Common myeloid progenitor, CD34-positive (primary cell): ENCODE data around the gene TAF8. TPM values are rescaled to one million over a fixed set of nuclear protein-coding genes. Genes with fewer than 3 reads are reported as not detected.
A peak's percentile ranks its signal among the peaks of the same experiment; 100 is the strongest.
"Not testable (repeated sequence)": the region's sequence is repeated elsewhere in the genome, so short reads cannot be mapped to it uniquely, and the experiment has no call there.

Experiments used
- CTCF ChIA-PET: fragments of 350-600 bp; sonication (Branson Sonifier 250); formaldehyde crosslinking; loops from one replicate; lab custom pipeline; 2021; ENCODE audit warnings: antibody characterized with exemption; lab: Charles Lee
- POLR2A ChIA-PET: fragments of 350-600 bp; sonication (Branson Sonifier 250); formaldehyde crosslinking; loops from one replicate; lab custom pipeline; 2021; ENCODE audit warnings: antibody characterized with exemption; lab: Charles Lee
- DNase-seq, 3 donors: peaks; one replicate each; pipeline versions ENCODE4 v3.0.0 to v3.0.0-alpha.2; 2013
- H3K27ac ChIP-seq, 2 experiments: 1 replicate in 1 of 2; 2 replicates in 1 of 2; pipeline ENCODE4 v1.7.0; 2013; ENCODE audit warnings: inconsistent platforms in 2 of 2, low read length in 2 of 2, mild to moderate bottlenecking in 2 of 2, low read depth in 1 of 2, moderate library complexity in 1 of 2; ENCODE audit not compliant: severe bottlenecking in 2 of 2, insufficient read depth in 1 of 2, poor library complexity in 1 of 2
- H3K27me3 ChIP-seq, 5 experiments: replicated peaks in 2 of 5; 1 replicate in 3 of 5; 2 replicates in 2 of 5; pipeline versions ENCODE4 v1.6.1 to v1.7.0; 2013; ENCODE audit warnings: low read length in 4 of 5, mild to moderate bottlenecking in 2 of 5, moderate library complexity in 2 of 5, inconsistent platforms in 1 of 5; ENCODE audit not compliant: insufficient read depth in 5 of 5, control insufficient read depth in 4 of 5
- H3K36me3 ChIP-seq, 4 experiments: 1 replicate in 2 of 4; 2 replicates in 2 of 4; pipeline versions ENCODE4 v1.6.1 to v1.7.0; 2013; ENCODE audit warnings: low read length in 3 of 4, control low read depth in 1 of 4, mild to moderate bottlenecking in 1 of 4; ENCODE audit not compliant: control insufficient read depth in 4 of 4, insufficient read depth in 4 of 4
- H3K4me1 ChIP-seq, 4 experiments: 1 replicate in 3 of 4; 2 replicates in 1 of 4; pipeline versions ENCODE4 v1.6.1 to v1.7.1; 2013; ENCODE audit warnings: low read length in 3 of 4, mild to moderate bottlenecking in 3 of 4, control low read depth in 1 of 4, inconsistent platforms in 1 of 4, moderate library complexity in 1 of 4; ENCODE audit not compliant: control insufficient read depth in 4 of 4, insufficient read depth in 4 of 4; ENCODE audit errors: control extremely low read depth in 1 of 4
- H3K4me3 ChIP-seq, 7 experiments: 1 replicate in 4 of 7; 2 replicates in 3 of 7; pipeline versions ENCODE4 v1.5.1 to v1.7.0; 2013; ENCODE audit warnings: mild to moderate bottlenecking in 7 of 7, low read length in 6 of 7, moderate library complexity in 6 of 7, inconsistent platforms in 2 of 7, low read depth in 2 of 7, control low read depth in 1 of 7; ENCODE audit not compliant: insufficient read depth in 4 of 7, control insufficient read depth in 1 of 7; ENCODE audit errors: extremely low read depth in 1 of 7
- H3K9me3 ChIP-seq, 5 experiments: 1 replicate in 4 of 5; 2 replicates in 1 of 5; pipeline versions ENCODE4 v1.6.1 to v1.7.1; 2013; ENCODE audit warnings: low read length in 4 of 5, mild to moderate bottlenecking in 2 of 5, inconsistent platforms in 1 of 5, low read depth in 1 of 5, moderate library complexity in 1 of 5; ENCODE audit not compliant: control insufficient read depth in 4 of 5, insufficient read depth in 2 of 5; ENCODE audit errors: control extremely low read depth in 1 of 5
- WGBS: methylation state at CpG from one replicate; pipeline ENCODE4 v1.1.5; 2013; ENCODE audit not compliant: insufficient coverage; 5-methylcytosine and 5-hydroxymethylcytosine counted together
- polyA plus RNA-seq: library from polyadenylated mRNA; unstranded; fragments of 120-200 nt; gene quantifications from one replicate; pipeline ENCODE4 v1.2.1, GENCODE V29; 2013

Gene TAF8, protein sequence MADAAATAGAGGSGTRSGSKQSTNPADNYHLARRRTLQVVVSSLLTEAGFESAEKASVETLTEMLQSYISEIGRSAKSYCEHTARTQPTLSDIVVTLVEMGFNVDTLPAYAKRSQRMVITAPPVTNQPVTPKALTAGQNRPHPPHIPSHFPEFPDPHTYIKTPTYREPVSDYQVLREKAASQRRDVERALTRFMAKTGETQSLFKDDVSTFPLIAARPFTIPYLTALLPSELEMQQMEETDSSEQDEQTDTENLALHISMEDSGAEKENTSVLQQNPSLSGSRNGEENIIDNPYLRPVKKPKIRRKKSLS
- 20.0 TPM for polyA plus RNA-seq

DNA sequence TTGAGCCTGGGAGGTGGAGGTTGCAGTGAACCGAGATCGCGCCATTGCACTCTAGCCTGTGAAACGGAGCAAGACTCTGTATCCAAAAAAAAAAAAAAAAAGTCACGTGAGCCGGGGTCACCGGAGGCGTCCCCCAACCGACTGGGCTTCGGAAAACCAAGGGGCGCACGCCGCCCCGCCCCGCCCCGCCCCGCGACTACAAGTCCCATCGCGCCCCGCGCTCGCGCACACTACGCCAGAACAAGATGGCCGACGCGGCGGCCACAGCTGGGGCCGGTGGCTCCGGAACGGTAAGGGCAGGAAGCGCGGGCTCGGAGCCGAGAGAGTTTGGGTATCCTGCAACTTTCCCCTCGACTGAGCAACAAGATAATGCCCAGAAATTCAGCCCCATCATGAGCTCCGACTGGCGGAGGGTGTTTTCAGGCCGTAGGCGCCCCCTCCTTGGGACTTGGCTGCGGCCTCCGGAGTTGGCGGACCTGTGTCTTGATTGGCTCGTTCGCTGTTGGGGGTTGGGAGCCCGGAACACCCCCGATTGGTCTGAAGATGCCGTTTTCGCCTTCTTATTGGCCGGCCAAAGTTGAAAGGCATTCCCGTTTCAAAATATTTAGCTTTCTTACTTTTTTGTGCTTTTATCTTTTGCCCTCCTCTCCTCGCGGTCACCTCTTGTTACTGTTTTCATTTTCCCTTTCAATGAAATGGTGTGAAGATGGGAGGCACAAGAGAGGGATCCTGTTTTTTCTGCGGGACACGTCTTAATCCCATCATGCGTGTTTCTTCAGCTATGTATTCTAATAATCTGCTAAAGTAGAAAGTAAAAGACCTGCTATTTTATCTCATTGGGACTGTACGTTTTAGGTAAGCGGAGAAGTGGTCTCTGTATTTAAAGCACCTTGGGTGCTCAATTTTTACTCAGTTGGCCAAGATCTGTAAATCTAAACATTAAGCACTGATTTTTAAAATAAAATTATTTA, at the start of gene TAF8:
TSS of gene TAF8 (plus strand) at position 228 of the 971 bp plus-strand sequence. CDS start at position 246, 18 bp downstream.
- H3K4me1 ChIP-seq = peaks cover 23 to 59% (median 51%) of the 10 kb centered on the region in 4 experiments
- H3K4me3 ChIP-seq = peak within 1 kb of the TSS; percentile 62 to 98 (median 94)
- peaks cover 3 to 22% (median 13%) of the 10 kb centered on the region in 4 experiments for H3K36me3 ChIP-seq
- DNase-seq = peak; percentile 93 to 96 (median 95)
- ChIA-PET POLR2A (interaction anchor here (0.6 to 1.8 kb wide), 7 partner anchors 10 to 977 kb away, joined by 3 to 5 read pairs (median 4); partner anchors contain the start of genes CCND3, RPL7L1, TOMM6 and USP49), CTCF (interaction anchor here (0.8 to 16.8 kb wide), 10 partner anchors 9 to 275 kb away, joined by 3 to 180 read pairs (median 4); partner anchors contain the start of genes CCND3 and TOMM6)
- WGBS = under 1% methylated on average over 50 of the region's 59 CpGs
- no peaks in the 10 kb centered on the region for H3K9me3 ChIP-seq
- no peaks in the 10 kb centered on the region for H3K27me3 ChIP-seq
- H3K27ac ChIP-seq = peak within 1 kb of the TSS; percentile 72 to 91

DNA sequence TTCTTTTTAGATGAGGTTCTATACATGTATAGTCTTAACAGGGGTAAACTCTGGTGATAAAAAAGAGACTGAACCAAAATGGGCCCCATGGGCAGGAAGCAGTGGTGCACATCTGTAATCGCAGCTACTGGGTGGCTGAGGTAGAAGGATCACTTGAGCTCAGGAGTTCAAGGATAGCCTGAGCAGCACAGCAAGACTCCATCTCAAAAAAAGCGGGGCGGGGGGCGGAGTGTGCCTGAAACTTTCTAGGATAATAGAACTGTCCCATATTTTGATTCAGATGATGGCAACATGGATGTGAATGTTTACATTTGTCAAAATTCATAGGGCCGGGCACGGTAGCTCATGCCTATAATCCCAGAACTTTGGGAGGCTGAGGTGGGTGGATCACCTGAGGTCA, 48.8 kb upstream of the TAF8 start:
- 100% methylated on average over 6 of the region's 6 CpGs for WGBS
- POLR2A ChIA-PET = no interaction called here
- CTCF ChIA-PET = interaction anchor here (0.6 to 1.7 kb wide), 4 partner anchors 10 to 48 kb away, joined by 3 to 6 read pairs (median 4); partner anchors contain the start of gene TAF8

GRCh38 chr6:42003658-42004057, 46.7 kb upstream of the TAF8 start:
- WGBS = no CpG with 5 or more reads among the region's 1 CpG

More for the DNA sequence above, 48.8 kb upstream of the TAF8 start:
- H3K36me3 ChIP-seq = peaks cover 0 to 9% (median 2%) of the 10 kb centered on the region in 4 experiments
- no peaks in the 10 kb centered on the region for H3K27me3 ChIP-seq
- no peaks in the 10 kb centered on the region for H3K9me3 ChIP-seq
- no peak overlapping the region for H3K4me3 ChIP-seq
- H3K27ac ChIP-seq = no peak overlapping the region
- peaks cover 0 to 2% (median 0%) of the 10 kb centered on the region in 4 experiments for H3K4me1 ChIP-seq
- DNase-seq = no peak

GRCh38 chr6:42007286-42008137, 42.8 kb upstream of the TAF8 start:
- H3K27me3 ChIP-seq = no peaks in the 10 kb centered on the region
- peaks cover 0 to 3% (median 2%) of the 10 kb centered on the region in 4 experiments for H3K36me3 ChIP-seq
- CTCF ChIA-PET = interaction anchor here (0.8 to 3.3 kb wide), 5 partner anchors 9 to 222 kb away, joined by 3 to 14 read pairs (median 4); no protein-coding TSS in a partner anchor
- peaks cover 31 to 49% (median 47%) of the 10 kb centered on the region in 4 experiments for H3K4me1 ChIP-seq
- WGBS = 63% methylated on average over 8 of the region's 15 CpGs
- peak in 2 of 3 donors; percentile 72 to 83 for DNase-seq
- H3K4me3 ChIP-seq = peak overlapping the region in 2 of 7 experiments; percentile 13 to 28
- POLR2A ChIA-PET = interaction anchor here (0.9 kb wide), 1 partner anchor 71 kb away, joined by 3 read pairs; no protein-coding TSS in a partner anchor
- no peaks in the 10 kb centered on the region for H3K9me3 ChIP-seq
- no peak overlapping the region for H3K27ac ChIP-seq

More at GRCh38 chr6:42003658-42004057, 46.7 kb upstream of the TAF8 start:
- POLR2A ChIA-PET, H3K27ac ChIP-seq, H3K27me3 ChIP-seq, DNase-seq, H3K4me3 ChIP-seq, H3K9me3 ChIP-seq, H3K36me3 ChIP-seq: not testable (repeated sequence)
- peaks cover 11 to 16% (median 16%) of the 10 kb centered on the region in 4 experiments for H3K4me1 ChIP-seq
- CTCF ChIA-PET = interaction anchor here (1.3 kb wide), 1 partner anchor 35 kb away, joined by 3 read pairs; no protein-coding TSS in a partner anchor

DNA sequence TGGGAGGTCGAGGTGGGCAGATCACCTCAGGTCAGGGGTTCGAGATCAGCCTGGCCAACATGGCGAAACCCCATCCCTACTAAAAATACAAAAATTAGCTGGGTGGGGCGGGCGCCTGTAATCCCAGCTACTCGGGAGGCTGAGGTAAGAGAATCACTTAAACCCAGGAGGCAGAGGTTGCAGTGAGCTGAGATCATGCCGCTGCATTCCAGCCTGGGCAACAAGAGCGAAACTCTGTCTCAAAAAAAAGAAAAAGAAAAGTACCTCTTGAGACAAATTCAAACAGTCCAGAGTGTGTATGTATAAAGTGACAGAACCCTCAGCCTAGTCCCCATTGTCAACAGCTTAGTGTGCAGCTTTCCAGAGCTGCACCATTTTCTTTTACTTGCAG, 42.2 kb upstream of the TAF8 start:
- WGBS = no CpG with 5 or more reads among the region's 8 CpGs
- H3K27me3 ChIP-seq, H3K27ac ChIP-seq, H3K36me3 ChIP-seq, H3K9me3 ChIP-seq, DNase-seq: not testable (repeated sequence)
- ChIA-PET POLR2A (interaction anchor here (0.9 kb wide), 1 partner anchor 72 kb away, joined by 3 read pairs; no protein-coding TSS in a partner anchor), CTCF (interaction anchor here (0.8 to 3.3 kb wide), 5 partner anchors 8 to 222 kb away, joined by 3 to 14 read pairs (median 4); no protein-coding TSS in a partner anchor)
- Histone ChIP-seq H3K4me3 (peak overlapping the region in 1 of 7 experiments; percentile 6), H3K4me1 (peaks cover 32 to 50% (median 49%) of the 10 kb centered on the region in 4 experiments)

DNA sequence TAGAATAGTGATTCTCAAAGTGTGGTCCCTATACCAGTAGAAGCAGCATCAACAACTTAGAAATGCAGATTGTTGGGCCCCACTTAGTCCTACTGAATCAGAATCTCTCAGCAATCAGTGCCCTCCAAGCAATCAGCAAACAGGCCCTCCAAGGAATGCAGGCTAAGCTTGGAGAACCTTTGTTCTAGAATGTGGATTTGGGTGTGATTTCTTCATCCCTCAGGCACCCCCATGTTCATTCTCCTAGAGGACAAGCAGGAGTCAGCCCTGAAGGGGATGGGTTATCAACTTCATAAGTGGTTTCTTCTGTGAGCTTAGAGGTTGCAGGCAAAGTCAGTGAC, 40.5 kb upstream of the TAF8 start:
- H3K36me3 ChIP-seq = no peaks in the 10 kb centered on the region
- no peak overlapping the region for H3K27ac ChIP-seq
- POLR2A ChIA-PET = interaction anchor here (1.4 kb wide), 1 partner anchor 22 kb away, joined by 4 read pairs; no protein-coding TSS in a partner anchor
- H3K9me3 ChIP-seq = no peaks in the 10 kb centered on the region
- H3K4me1 ChIP-seq = peaks cover 32 to 53% (median 51%) of the 10 kb centered on the region in 4 experiments
- no peak for DNase-seq
- CTCF ChIA-PET = interaction anchor here (1.0 to 3.3 kb wide), 4 partner anchors 34 to 73 kb away, joined by 3 to 14 read pairs (median 4); no protein-coding TSS in a partner anchor
- H3K27me3 ChIP-seq = no peaks in the 10 kb centered on the region
- H3K4me3 ChIP-seq = peak overlapping the region in 3 of 7 experiments; percentile 1 to 48 (median 42)
